Pancreas (tissue), 10 donors: ENCODE measurements around the gene MEIS1. TPM values are rescaled to one million over a fixed set of nuclear protein-coding genes. Genes with fewer than 3 reads are reported as not detected.

ENCODE experiments used
- ATAC-seq, 4 donors: fragments of 200-7000 bp; cut with Tn5 transposase; one replicate each; pipeline versions ENCODE4 v1.8.0 to v1.9.1; 2020; ENCODE audit warnings: mild to moderate bottlenecking in 4 of 4, moderate library complexity in 4 of 4
- DNase-seq, 6 donors: peaks; one replicate each; pipeline ENCODE4 v3.0.0-alpha.2; 2020
- FAIRE-seq: peaks from 2 replicates; lab custom pipeline; 2012; peaks lifted over from hg19 to GRCh38; lab: Jason Lieb, UNC
- H3K27ac ChIP-seq, 4 donors: fragments of 200-600 bp; sonication (generic); 1 replicate in 3 of 4; 2 replicates in 1 of 4; pipeline versions ENCODE4 v1.5.0 to v1.8.0; 2020
- H3K27me3 ChIP-seq, 4 donors: fragments of 200-600 bp; one replicate each; pipeline ENCODE4 v1.8.0; 2021
- H3K36me3 ChIP-seq, 3 donors: fragments of 200-600 bp; sonication (generic) in 1 of 3; one replicate each; pipeline versions ENCODE4 v1.5.0 to v1.8.0; 2020 to 2021
- H3K4me1 ChIP-seq, 3 donors: fragments of 200-600 bp; one replicate each; pipeline ENCODE4 v1.8.0; 2021
- H3K4me3 ChIP-seq, 4 donors: fragments of 200-600 bp; sonication (generic) in 2 of 4; one replicate each; pipeline versions ENCODE4 v1.5.0 to v1.8.0; 2020 to 2021
- H3K9me3 ChIP-seq, 4 donors: fragments of 200-600 bp; one replicate each; pipeline ENCODE4 v1.8.0; 2021
- WGBS, 2 donors: extraction: QIAGEN DNeasy Blood & Tissue Kit; methylation state at CpG; one replicate each; pipeline ENCODE4 v1.1.7; 2013; 5-methylcytosine and 5-hydroxymethylcytosine counted together
- intact Hi-C, 3 donors: fragments of 100-400 bp; cut with DNase I; formaldehyde crosslinking; loops; one replicate each; pipeline versions ENCODE4 v1.11.1 to v1.14.2; 2022
- polyA plus RNA-seq, 2 donors: library from polyadenylated mRNA; stranded (reverse); fragments of 200-250 nt; gene quantifications; one replicate each; pipeline ENCODE4 v1.2.3, GENCODE V29; 2013
- total RNA-seq, 6 donors: library from RNA; stranded (reverse); fragmentation: NEBNext Ultra II Directional in 4 of 6; extraction: Animal tissue kit (Norgen Biotek cat#: 25700) in 4 of 6; gene quantifications; one replicate each; pipeline versions ENCODE4 v1.2.1 to v1.2.4, GENCODE V29; 2021 to 2023
- TF ChIP-seq, protein P1 (sequence below), 4 donors: fragments of 200-600 bp; sonication (generic) in 3 of 4; IDR thresholded peaks; one replicate each; pipeline versions ENCODE4 v1.5.0 to v1.8.0; 2021; ENCODE audit warnings: antibody characterized with exemption in 4 of 4
- donor health status: healthy with polysubstance abuse.
- donor health status: DM: no; HTN: no; CAD: no; lungs with moderate emphysema.
- donor health status: DM: no; HTN: no; CAD: no.
- donor health status: control.
- donor health status: control.
- donor health status: Bipolar disorder and iron deficiency.
- donor health status: DM: yes; HTN: yes; CAD: no.
- donor health status: DM: no; HTN: no; CAD: no.
- donor health status: DM: no; HTN: no; CAD: no.
- donor health status: DM: yes; HTN: yes; CAD: no.

MEIS1 gene
- total and polyA plus RNA-seq, 8 donors: 41.3 to 129 (median 58.4) TPM

DNA sequence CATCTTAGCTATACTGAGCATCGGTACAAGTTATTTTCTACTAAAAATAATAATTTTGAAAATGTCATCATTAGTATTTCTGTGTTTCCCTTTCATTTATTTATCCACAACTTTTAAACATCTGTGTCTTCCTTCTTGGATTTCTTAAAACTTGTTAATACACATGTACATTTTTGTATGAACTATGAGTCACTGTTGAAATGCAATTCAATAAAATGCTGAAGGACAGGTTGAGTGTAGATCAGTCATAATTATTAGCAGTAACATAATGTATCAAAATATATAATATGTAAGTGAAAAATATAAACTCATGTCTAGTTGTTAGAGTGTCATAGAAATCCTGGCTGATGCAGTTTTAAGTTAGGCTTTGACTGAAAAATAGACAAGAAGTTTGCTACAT, 115.9 kb downstream of the MEIS1 start:
- Histone ChIP-seq H3K36me3 (peaks cover 0 to 20% (median 6%) of the 10 kb centered on the region in 3 donors), H3K4me1 (peaks cover 19 to 47% (median 38%) of the 10 kb centered on the region in 3 donors), H3K9me3 (no peaks in the 10 kb centered on the region), H3K27ac (no peak overlapping the region), H3K27me3 (no peaks in the 10 kb centered on the region), H3K4me3 (no peak overlapping the region)
- intact Hi-C loops: no loop called here
- DNase-seq (no peak), ATAC-seq (no peak), FAIRE-seq (no peak)
- TF ChIP-seq, protein P1, sequence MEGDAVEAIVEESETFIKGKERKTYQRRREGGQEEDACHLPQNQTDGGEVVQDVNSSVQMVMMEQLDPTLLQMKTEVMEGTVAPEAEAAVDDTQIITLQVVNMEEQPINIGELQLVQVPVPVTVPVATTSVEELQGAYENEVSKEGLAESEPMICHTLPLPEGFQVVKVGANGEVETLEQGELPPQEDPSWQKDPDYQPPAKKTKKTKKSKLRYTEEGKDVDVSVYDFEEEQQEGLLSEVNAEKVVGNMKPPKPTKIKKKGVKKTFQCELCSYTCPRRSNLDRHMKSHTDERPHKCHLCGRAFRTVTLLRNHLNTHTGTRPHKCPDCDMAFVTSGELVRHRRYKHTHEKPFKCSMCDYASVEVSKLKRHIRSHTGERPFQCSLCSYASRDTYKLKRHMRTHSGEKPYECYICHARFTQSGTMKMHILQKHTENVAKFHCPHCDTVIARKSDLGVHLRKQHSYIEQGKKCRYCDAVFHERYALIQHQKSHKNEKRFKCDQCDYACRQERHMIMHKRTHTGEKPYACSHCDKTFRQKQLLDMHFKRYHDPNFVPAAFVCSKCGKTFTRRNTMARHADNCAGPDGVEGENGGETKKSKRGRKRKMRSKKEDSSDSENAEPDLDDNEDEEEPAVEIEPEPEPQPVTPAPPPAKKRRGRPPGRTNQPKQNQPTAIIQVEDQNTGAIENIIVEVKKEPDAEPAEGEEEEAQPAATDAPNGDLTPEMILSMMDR (IDR thresholded peaks at IDR 0.05): no peak
- WGBS, 2 donors: 79 to 84% methylated on average over 1 of the region's 1 CpG

DNA sequence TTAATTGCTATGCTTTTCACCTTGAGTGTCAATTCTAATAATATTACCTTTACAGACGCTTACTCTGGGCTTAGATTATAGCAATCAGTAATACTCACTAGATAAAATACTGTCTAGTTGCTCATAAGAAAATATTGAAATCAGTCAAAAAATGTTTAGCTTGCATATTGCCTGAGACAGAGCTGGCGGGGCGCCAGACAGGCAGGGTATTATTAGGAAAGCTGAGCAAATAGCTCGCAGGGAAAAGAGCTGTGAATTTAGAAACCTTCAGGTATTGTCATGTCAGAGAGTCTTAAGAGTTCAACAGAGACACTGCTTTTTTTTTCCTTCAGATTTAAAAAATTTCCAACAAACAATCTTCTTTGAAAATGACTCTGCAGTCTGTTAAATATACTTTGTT, 118.4 kb downstream of the MEIS1 start:
- Histone ChIP-seq H3K27ac (peak overlapping the region in 1 of 4 donors; percentile 48), H3K9me3 (no peaks in the 10 kb centered on the region), H3K4me3 (no peak overlapping the region), H3K4me1 (peaks cover 19 to 42% (median 34%) of the 10 kb centered on the region in 3 donors), H3K36me3 (peaks cover 0 to 13% (median 6%) of the 10 kb centered on the region in 3 donors), H3K27me3 (no peaks in the 10 kb centered on the region)
- ATAC-seq (peak; percentile 48 to 58 (median 56)), DNase-seq (peak; percentile 41 to 93 (median 70)), FAIRE-seq (no peak)
- TF ChIP-seq, protein P1 (IDR thresholded peaks at IDR 0.05): no peak
- intact Hi-C loops: no loop called here
- 14 to 17% methylated on average over 4 of the region's 4 CpGs for WGBS, 2 donors

DNA sequence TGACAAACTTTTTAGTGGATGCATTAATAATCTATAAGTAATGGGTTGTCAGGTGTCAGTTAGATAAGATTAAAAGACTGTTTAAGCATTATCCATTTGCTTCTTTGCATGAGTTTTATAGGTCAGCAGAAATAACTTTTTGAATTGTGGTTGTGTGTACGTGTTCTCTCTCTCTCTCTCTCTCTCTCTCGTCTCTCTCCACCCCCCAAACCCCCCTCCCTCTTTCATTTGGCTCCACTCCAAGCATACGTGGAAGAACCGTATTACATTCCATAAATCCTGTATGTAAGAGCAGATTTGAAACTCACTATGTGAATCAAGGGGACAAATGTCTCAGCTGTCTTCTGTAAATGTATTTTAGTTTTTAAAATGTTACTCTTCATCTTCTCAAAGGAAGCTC, 120.2 kb downstream of the MEIS1 start:
- TF ChIP-seq, protein P1 (IDR thresholded peaks at IDR 0.05): no peak
- Histone ChIP-seq H3K4me1 (peaks cover 19 to 42% (median 34%) of the 10 kb centered on the region in 3 donors), H3K9me3 (no peaks in the 10 kb centered on the region), H3K4me3 (no peak overlapping the region), H3K27ac (peak overlapping the region in 2 of 4 donors; percentile 31 to 67), H3K27me3 (no peaks in the 10 kb centered on the region), H3K36me3 (peaks cover 0 to 3% (median 0%) of the 10 kb centered on the region in 3 donors)
- no peak for DNase-seq
- WGBS, 2 donors: 2 to 4% methylated on average over 4 of the region's 4 CpGs
- FAIRE-seq: no peak
- intact Hi-C loops: no loop called here
- ATAC-seq: peak in 3 of 4 donors; percentile 17 to 22 (median 18)

DNA sequence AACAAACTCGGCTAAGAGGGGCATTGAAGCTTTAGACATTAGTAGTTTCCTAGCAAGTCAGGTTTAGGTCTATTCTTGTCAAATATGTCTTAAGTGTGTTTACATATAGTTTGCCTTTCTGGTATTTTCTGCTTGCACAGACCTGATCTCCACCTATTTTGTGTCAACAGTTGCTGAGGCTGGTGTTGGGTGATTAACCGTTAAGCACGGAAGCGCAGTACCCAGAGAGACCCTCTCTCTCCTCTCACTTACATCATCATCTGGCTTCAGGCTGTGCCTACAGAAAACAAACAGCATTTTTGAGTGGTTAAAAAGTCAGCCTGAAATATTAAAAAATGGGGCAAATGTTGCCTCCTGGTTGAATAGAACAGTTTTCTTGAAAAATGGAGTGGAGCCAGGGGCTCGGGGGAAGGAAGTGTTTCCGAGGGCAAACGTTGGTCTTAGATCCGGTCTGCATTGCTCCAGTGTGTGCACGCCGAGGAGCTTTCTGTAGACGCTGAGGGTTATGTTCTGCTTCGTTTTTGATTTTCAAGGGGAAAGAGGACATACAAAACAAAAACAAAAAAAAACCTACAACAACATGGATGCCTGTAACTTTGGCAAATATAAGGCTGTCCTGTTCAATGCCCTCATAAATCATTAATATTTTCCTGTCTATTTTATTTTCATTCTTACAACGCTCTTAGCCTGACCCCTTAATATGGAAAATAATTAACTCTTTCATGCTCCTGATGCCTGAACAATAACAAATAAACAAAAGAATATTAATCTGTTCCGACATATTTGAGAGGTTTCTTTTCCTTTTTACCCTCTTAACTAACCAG, 120.8 kb downstream of the MEIS1 start:
- 21 to 24% methylated on average over 14 of the region's 14 CpGs for WGBS, 2 donors
- no peak for FAIRE-seq
- Histone ChIP-seq H3K4me3 (peak overlapping the region in 1 of 4 donors; percentile 14), H3K9me3 (no peaks in the 10 kb centered on the region), H3K27ac (peak overlapping the region in 2 of 4 donors; percentile 31 to 67), H3K27me3 (no peaks in the 10 kb centered on the region), H3K36me3 (peaks cover 0 to 9% (median 0%) of the 10 kb centered on the region in 3 donors), H3K4me1 (peaks cover 19 to 45% (median 34%) of the 10 kb centered on the region in 3 donors)
- intact Hi-C loops: no loop called here
- DNase-seq: no peak
- TF ChIP-seq, protein P1 (IDR thresholded peaks at IDR 0.05): no peak
- peak in 3 of 4 donors; percentile 25 to 29 (median 28) for ATAC-seq
